K562 (cell line): ENCODE results near the gene SEPTIN2. TPM values are rescaled to one million over a fixed set of nuclear protein-coding genes. Genes with fewer than 3 reads are reported as not detected.

Source experiments
- ATAC-seq: fragments of 200-7000 bp; cut with Tn5 transposase; 3 replicates; pipeline ENCODE4 v1.9.1; 2020; ENCODE audit warnings: moderate library complexity
- BruUV-seq: library from RNA; stranded (reverse); fragments of 400-500 nt; replicated peaks from 2 replicates; lab custom pipeline; 2021; lab: Mats Ljungman, UMichigan
- CTCF ChIA-PET: fragments of 300-600 bp; formaldehyde crosslinking; extraction: SDS; loops from one replicate; lab custom pipeline; 2021; ENCODE audit warnings: low intra/inter-chr PET ratio; lab: Yijun Ruan, JAX
- POLR2A ChIA-PET: fragments of 300-600, 350-650 bp; sonication (Branson Sonifier 250); formaldehyde crosslinking; extraction: SDS; loops from one replicate; lab custom pipeline; 2021; ENCODE audit warnings: antibody characterized with exemption, inconsistent platforms; lab: Yijun Ruan, JAX
- DNase-seq, 4 experiments: peaks; one replicate each; pipeline versions ENCODE4 v3.0.0 to v3.0.0-alpha.2; 2011 to 2018; ENCODE audit warnings: low spot score in 3 of 4, mixed read lengths in 3 of 4; ENCODE audit errors: extremely low read depth in 1 of 4
- FAIRE-seq: peaks from 2 replicates; lab custom pipeline; 2011; peaks lifted over from hg19 to GRCh38; lab: Jason Lieb, UNC
- H2AFZ ChIP-seq: 2 replicates; pipeline ENCODE4 v1.6.0; 2011; ENCODE audit warnings: low read depth, low read length, control low read depth, inconsistent platforms
- H3K27ac ChIP-seq: fragments of 200-600 bp; 3 replicates; pipeline ENCODE4 v1.8.0; 2011; ENCODE audit warnings: low read depth, mild to moderate bottlenecking, control low read depth, inconsistent platforms, low read length, moderate library complexity, mixed read lengths; ENCODE audit errors: extremely low read depth
- H3K27me3 ChIP-seq, 2 experiments: fragments of 300-600 bp in 1 of 2; 2 replicates in 1 of 2; 3 replicates in 1 of 2; pipeline versions ENCODE4 v1.6.0 to v1.8.0; 2011; ENCODE audit warnings: inconsistent platforms in 2 of 2, low read length in 2 of 2, mild to moderate bottlenecking in 1 of 2, mixed read lengths in 1 of 2, moderate library complexity in 1 of 2; ENCODE audit not compliant: control insufficient read depth in 2 of 2, insufficient read depth in 2 of 2
- H3K36me3 ChIP-seq: fragments of 300-600 bp; 3 replicates; pipeline ENCODE4 v1.8.0; 2011; ENCODE audit warnings: mild to moderate bottlenecking, low read length, inconsistent platforms; ENCODE audit not compliant: control insufficient read depth, insufficient read depth
- H3K4me1 ChIP-seq, 2 experiments: fragments of 200-600 bp in 1 of 2; replicated peaks in 1 of 2; 2 replicates in 1 of 2; 3 replicates in 1 of 2; pipeline versions ENCODE4 v1.5.1 to v1.8.0; 2011; ENCODE audit warnings: inconsistent platforms in 2 of 2, low read length in 2 of 2, mild to moderate bottlenecking in 1 of 2, mixed read lengths in 1 of 2, moderate library complexity in 1 of 2; ENCODE audit not compliant: control insufficient read depth in 2 of 2, insufficient read depth in 2 of 2
- H3K4me2 ChIP-seq: 2 replicates; pipeline ENCODE4 v1.6.1; 2011; ENCODE audit warnings: low read length, control low read depth, inconsistent platforms, mixed read lengths; ENCODE audit not compliant: insufficient read depth
- H3K4me3 ChIP-seq: fragments of 200-600 bp; sonication (generic), shearing (Covaris generic); 2 replicates; pipeline ENCODE4 v1.5.1; 2016; ENCODE audit warnings: control low read depth, inconsistent platforms
- H3K79me2 ChIP-seq: fragments of 200-600 bp; 3 replicates; pipeline ENCODE4 v1.8.0; 2011; ENCODE audit warnings: low read length, inconsistent platforms; ENCODE audit not compliant: control insufficient read depth, insufficient read depth
- H3K9ac ChIP-seq, 2 experiments: 2 replicates each; pipeline versions ENCODE4 v1.6.0 to v1.6.1; 2011; ENCODE audit warnings: low read depth in 2 of 2, low read length in 2 of 2, control low read depth in 1 of 2, inconsistent platforms in 1 of 2, mild to moderate bottlenecking in 1 of 2, mixed read lengths in 1 of 2; ENCODE audit not compliant: insufficient read depth in 1 of 2
- H3K9me1 ChIP-seq: one replicate; pipeline ENCODE4 v1.6.0; 2011; ENCODE audit warnings: inconsistent platforms, mild to moderate bottlenecking, low read length, moderate library complexity; ENCODE audit not compliant: control insufficient read depth, insufficient read depth
- H3K9me3 ChIP-seq: replicated peaks from 2 replicates; pipeline ENCODE4 v1.5.1; 2011; ENCODE audit warnings: low read depth, low read length, inconsistent platforms; ENCODE audit not compliant: control insufficient read depth, insufficient read depth
- H4K20me1 ChIP-seq: replicated peaks from 2 replicates; pipeline ENCODE4 v1.6.1; 2011; ENCODE audit warnings: low read length, inconsistent platforms, mixed read lengths; ENCODE audit not compliant: control insufficient read depth, insufficient read depth
- ESRRA ChIP-seq: fragments of 450-650 bp; IDR thresholded peaks from 2 replicates; pipeline ENCODE4 v1.6.1; 2014; ENCODE audit warnings: low read depth, mild to moderate bottlenecking, moderate library complexity, borderline replicate concordance
- FOS ChIP-seq: IDR thresholded peaks from 3 replicates; pipeline ENCODE4 v1.6.1; 2011; ENCODE audit not compliant: insufficient read length; ENCODE audit errors: extremely low read depth
- FOXJ3 ChIP-seq: sonication (generic); formaldehyde crosslinking; IDR thresholded peaks from 2 replicates; pipeline ENCODE4 v1.4.0; 2020; ENCODE audit warnings: mild to moderate bottlenecking, missing genetic modification reagents
- GATAD2A ChIP-seq: fragments of 450-650 bp; IDR thresholded peaks from 2 replicates; pipeline ENCODE4 v1.6.1; 2017
- JUND ChIP-seq, 2 experiments: IDR thresholded peaks; 2 replicates in 1 of 2; 3 replicates in 1 of 2; pipeline ENCODE4 v1.6.1; 2011; ENCODE audit warnings: borderline replicate concordance in 2 of 2, low read depth in 2 of 2, low read length in 2 of 2, improper control_type of control experiment in 1 of 2, missing biosample characterization in 1 of 2, missing genetic modification characterization in 1 of 2, missing genetic modification reagents in 1 of 2
- MEIS2 ChIP-seq: fragments of 450-650 bp; IDR thresholded peaks from 2 replicates; pipeline ENCODE4 v1.6.1; 2014; ENCODE audit warnings: mild to moderate bottlenecking; ENCODE audit not compliant: partially characterized antibody
- POLR3G ChIP-seq: IDR thresholded peaks from 2 replicates; pipeline ENCODE4 v1.6.1; 2011; ENCODE audit not compliant: insufficient read length, insufficient replicate concordance; ENCODE audit errors: extremely low read depth
- RAD21 ChIP-seq, 2 experiments: fragments of 250-450 bp in 1 of 2; fragments of 450-650 bp in 1 of 2; sonication (Bioruptor Pico) in 1 of 2; formaldehyde crosslinking in 1 of 2; IDR thresholded peaks in 1 of 2; conservative IDR thresholded peaks in 1 of 2; 2 replicates each; pipeline versions ENCODE4 v1.4.0 to v1.8.0; 2020 to 2022; ENCODE audit warnings: mild to moderate bottlenecking in 2 of 2, moderate library complexity in 1 of 2
- TAF15 ChIP-seq: fragments of 200-400 bp; formaldehyde crosslinking; IDR thresholded peaks from 2 replicates; pipeline ENCODE4 v1.6.1; 2017; ENCODE audit warnings: mild to moderate bottlenecking, low read depth, low read length, moderate library complexity
- WHSC1 ChIP-seq: IDR thresholded peaks from one replicate; pipeline ENCODE4 v1.6.1; 2012; ENCODE audit warnings: low read length, control low read depth, inconsistent platforms
- ZNF354B ChIP-seq: fragments of 250-450 bp; sonication (Bioruptor Pico); IDR thresholded peaks from 2 replicates; pipeline ENCODE4 v1.4.0; 2020
- ZNF644 ChIP-seq: fragments of 200-800 bp; sonication (Bioruptor generic); IDR thresholded peaks from 2 replicates; pipeline ENCODE4 v1.6.1; 2016; ENCODE audit warnings: low read depth, missing genetic modification characterization, missing compliant biosample characterization
- ZNF695 ChIP-seq: fragments of 450-650 bp; formaldehyde crosslinking; IDR thresholded peaks from 2 replicates; pipeline ENCODE4 v1.4.0; 2020; ENCODE audit warnings: mild to moderate bottlenecking, moderate library complexity
- ZNF76 ChIP-seq: fragments of 250-450 bp; sonication (Bioruptor Pico); IDR thresholded peaks from 2 replicates; pipeline ENCODE4 v1.4.0; 2020; ENCODE audit warnings: mild to moderate bottlenecking, moderate library complexity, borderline replicate concordance
- ZNF77 ChIP-seq: fragments of 250-450 bp; sonication (Bioruptor Pico); IDR thresholded peaks from 2 replicates; pipeline ENCODE4 v1.5.0; 2020
- WGBS: fragments of 100-300 bp; shearing (Covaris generic); methylation state at CpG from one replicate; pipeline ENCODE4 v1.1.6; 2016; ENCODE audit warnings: low coverage, mixed read lengths; ENCODE audit not compliant: insufficient coverage; ENCODE audit errors: missing lambda C conversion rate; 5-methylcytosine and 5-hydroxymethylcytosine counted together
- in situ Hi-C: fragments of 300-500 bp; cut with MboI; formaldehyde crosslinking; loops from 4 replicates; pipeline ENCODE4 v1.15.0; 2018; ENCODE audit warnings: inconsistent platforms, mixed read lengths
- intact Hi-C: fragments of 100-400 bp; cut with micrococcal nuclease; formaldehyde crosslinking; loops from 2 replicates; pipeline ENCODE4 v1.14.2; 2022
- polyA plus RNA-seq, 8 experiments: library from polyadenylated mRNA; depleted of rRNA in 4 of 8; stranded (reverse) in 5 of 8; unstranded in 3 of 8; fragments of >200 nt; fragmentation: Nextera tagmentation in 2 of 8; fragmentation: Illumina TruSeq in 1 of 8; extraction: Ambion mirVana in 2 of 8; extraction: Trizol in 1 of 8; gene quantifications; 2 replicates each; pipeline versions ENCODE4 v1.2.1 to v1.2.3, GENCODE V29; 2011 to 2014; ENCODE audit warnings: inconsistent platforms in 1 of 8, missing spikeins in 1 of 8
- total RNA-seq, 7 experiments: library from RNA; depleted of rRNA in 6 of 7; stranded (reverse); fragments of >200 nt in 6 of 7; fragmentation: Illumina TruSeq in 2 of 7; extraction: Trizol in 2 of 7; gene quantifications; 2 replicates each; pipeline versions ENCODE4 v1.2.1 to v1.2.3, GENCODE V29; 2011 to 2021; ENCODE audit warnings: low replicate concordance in 1 of 7
- TF ChIP-seq, protein P1 (sequence below): fragments of 250-450 bp; sonication (Bioruptor Pico); IDR thresholded peaks from 2 replicates; pipeline ENCODE4 v1.5.0; 2020; ENCODE audit warnings: mild to moderate bottlenecking, borderline replicate concordance
- TF ChIP-seq, protein P2 (sequence below): sonication (generic); IDR thresholded peaks from 2 replicates; pipeline ENCODE4 v1.6.1; 2016
- TF ChIP-seq, protein P3 (sequence below): fragments of 250-450 bp; sonication (Bioruptor Pico); IDR thresholded peaks from 2 replicates; pipeline ENCODE4 v1.8.0; 2022; ENCODE audit warnings: moderate library complexity, mild to moderate bottlenecking, inconsistent platforms

Gene SEPTIN2
- total and polyA plus RNA-seq, 9 of the 15 experiments (the other 6 are each of a cell fraction or from before 2014, with no cell fraction given): 121 to 367 (median 166) TPM

DNA sequence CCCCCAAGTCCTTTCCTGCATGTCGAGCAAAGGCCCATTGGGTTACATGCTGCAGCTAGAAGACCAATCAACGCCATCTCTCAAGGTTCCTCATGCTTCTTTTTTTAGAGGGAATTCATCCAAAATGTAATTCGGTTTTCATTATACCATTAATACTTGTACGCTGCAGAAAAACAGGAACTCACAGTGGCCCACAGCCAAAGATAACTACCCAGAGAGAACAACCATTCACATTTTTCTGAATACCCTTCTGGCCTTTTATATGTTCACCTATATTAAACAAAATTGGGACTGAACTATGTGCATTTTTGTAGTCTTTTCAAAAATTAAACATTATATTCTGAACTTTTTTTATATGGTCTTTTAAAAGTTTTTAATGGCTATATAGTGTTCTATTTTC lies 66.1 kb downstream of the SEPTIN2 start:
- no peaks in the 10 kb centered on the region for H3K9me1 ChIP-seq
- no peak for ATAC-seq
- no peak for DNase-seq
- WGBS: 90% methylated on average over 3 of the region's 4 CpGs
- H3K4me3 ChIP-seq: no peak overlapping the region
- peaks cover 0 to 6% of the 10 kb centered on the region in 2 experiments; a peak in 2 of 5 replicates for H3K4me1 ChIP-seq
- no peak for FAIRE-seq
- BruUV-seq: no TSS peak
- ChIA-PET POLR2A (no interaction called here), CTCF (no interaction called here)
- in situ Hi-C loops: no loop called here
- no peak overlapping the region for H3K4me2 ChIP-seq
- peaks cover 2% of the 10 kb centered on the region; the same call in 1 of the 3 replicates for H3K36me3 ChIP-seq
- H3K9ac ChIP-seq: no peak overlapping the region
- no peak for TF ChIP-seq WHSC1
- no peak for TF ChIP-seq FOXJ3 (CRISPR knock-in tag)
- no peak for TF ChIP-seq RAD21 (CRISPR knock-in tag; conservative IDR thresholded peaks at IDR 0.05 in 1 of 2, IDR thresholded peaks at IDR 0.05 in 1 of 2)
- TF ChIP-seq JUND (IDR thresholded peaks at IDR 0.05; ENCODE audit: borderline replicate concordance, low read depth, low read length): no peak
- no peak for TF ChIP-seq JUND (tag; IDR thresholded peaks at IDR 0.05; ENCODE audit: borderline replicate concordance, low read depth, low read length)
- TF ChIP-seq, protein P1, sequence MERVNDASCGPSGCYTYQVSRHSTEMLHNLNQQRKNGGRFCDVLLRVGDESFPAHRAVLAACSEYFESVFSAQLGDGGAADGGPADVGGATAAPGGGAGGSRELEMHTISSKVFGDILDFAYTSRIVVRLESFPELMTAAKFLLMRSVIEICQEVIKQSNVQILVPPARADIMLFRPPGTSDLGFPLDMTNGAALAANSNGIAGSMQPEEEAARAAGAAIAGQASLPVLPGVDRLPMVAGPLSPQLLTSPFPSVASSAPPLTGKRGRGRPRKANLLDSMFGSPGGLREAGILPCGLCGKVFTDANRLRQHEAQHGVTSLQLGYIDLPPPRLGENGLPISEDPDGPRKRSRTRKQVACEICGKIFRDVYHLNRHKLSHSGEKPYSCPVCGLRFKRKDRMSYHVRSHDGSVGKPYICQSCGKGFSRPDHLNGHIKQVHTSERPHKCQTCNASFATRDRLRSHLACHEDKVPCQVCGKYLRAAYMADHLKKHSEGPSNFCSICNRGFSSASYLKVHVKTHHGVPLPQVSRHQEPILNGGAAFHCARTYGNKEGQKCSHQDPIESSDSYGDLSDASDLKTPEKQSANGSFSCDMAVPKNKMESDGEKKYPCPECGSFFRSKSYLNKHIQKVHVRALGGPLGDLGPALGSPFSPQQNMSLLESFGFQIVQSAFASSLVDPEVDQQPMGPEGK: no peak
- no peak for TF ChIP-seq ZNF695
- TF ChIP-seq ZNF77 (CRISPR knock-in tag): no peak
- TF ChIP-seq GATAD2A: no peak
- TF ChIP-seq ESRRA: no peak
- TF ChIP-seq, protein P2, sequence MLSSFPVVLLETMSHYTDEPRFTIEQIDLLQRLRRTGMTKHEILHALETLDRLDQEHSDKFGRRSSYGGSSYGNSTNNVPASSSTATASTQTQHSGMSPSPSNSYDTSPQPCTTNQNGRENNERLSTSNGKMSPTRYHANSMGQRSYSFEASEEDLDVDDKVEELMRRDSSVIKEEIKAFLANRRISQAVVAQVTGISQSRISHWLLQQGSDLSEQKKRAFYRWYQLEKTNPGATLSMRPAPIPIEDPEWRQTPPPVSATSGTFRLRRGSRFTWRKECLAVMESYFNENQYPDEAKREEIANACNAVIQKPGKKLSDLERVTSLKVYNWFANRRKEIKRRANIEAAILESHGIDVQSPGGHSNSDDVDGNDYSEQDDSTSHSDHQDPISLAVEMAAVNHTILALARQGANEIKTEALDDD: no peak
- TF ChIP-seq, protein P3, sequence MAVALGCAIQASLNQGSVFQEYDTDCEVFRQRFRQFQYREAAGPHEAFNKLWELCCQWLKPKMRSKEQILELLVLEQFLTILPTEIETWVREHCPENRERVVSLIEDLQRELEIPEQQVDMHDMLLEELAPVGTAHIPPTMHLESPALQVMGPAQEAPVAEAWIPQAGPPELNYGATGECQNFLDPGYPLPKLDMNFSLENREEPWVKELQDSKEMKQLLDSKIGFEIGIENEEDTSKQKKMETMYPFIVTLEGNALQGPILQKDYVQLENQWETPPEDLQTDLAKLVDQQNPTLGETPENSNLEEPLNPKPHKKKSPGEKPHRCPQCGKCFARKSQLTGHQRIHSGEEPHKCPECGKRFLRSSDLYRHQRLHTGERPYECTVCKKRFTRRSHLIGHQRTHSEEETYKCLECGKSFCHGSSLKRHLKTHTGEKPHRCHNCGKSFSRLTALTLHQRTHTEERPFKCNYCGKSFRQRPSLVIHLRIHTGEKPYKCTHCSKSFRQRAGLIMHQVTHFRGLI: no peak
- no peak for TF ChIP-seq ZNF354B (CRISPR knock-in tag)
- TF ChIP-seq ZNF644 (tag): no peak
- TF ChIP-seq ZNF76 (CRISPR knock-in tag): no peak
- TF ChIP-seq FOS: no peak
- no peak for TF ChIP-seq TAF15
- no peak for TF ChIP-seq POLR3G
- TF ChIP-seq MEIS2: no peak
- intact Hi-C loops: no loop called here
- H3K27me3 ChIP-seq: no peaks in the 10 kb centered on the region
- no peak overlapping the region for H2AFZ ChIP-seq
- H3K79me2 ChIP-seq: peaks cover under 1% of the 10 kb centered on the region; the same call in 1 of the 3 replicates
- no peak overlapping the region for H3K27ac ChIP-seq
- H4K20me1 ChIP-seq: peaks cover 10% of the 10 kb centered on the region; the same call in 1 of the 2 replicates
- no peaks in the 10 kb centered on the region for H3K9me3 ChIP-seq
